MM.1S (cell line): ENCODE results near the gene MRTFA.

Experiments used
- DNase-seq: peaks from one replicate; pipeline ENCODE4 v3.0.0-alpha.2; 2015
- H2AFZ ChIP-seq: fragments of 300-600 bp; sonication (generic); 2 replicates; pipeline ENCODE4 v1.6.0; 2016; ENCODE audit warnings: antibody characterized with exemption, low read length
- H3F3A ChIP-seq: fragments of 300-600 bp; sonication (generic); 2 replicates; pipeline ENCODE4 v1.6.1; 2016; ENCODE audit warnings: mild to moderate bottlenecking, antibody characterized with exemption, low read length, moderate library complexity, mixed read lengths; ENCODE audit not compliant: insufficient read depth
- H3K27ac ChIP-seq: fragments of 300-600 bp; sonication (generic); 2 replicates; pipeline ENCODE4 v1.5.1; 2016; ENCODE audit warnings: mild to moderate bottlenecking, low read length
- H3K27me3 ChIP-seq: fragments of 300-600 bp; sonication (generic); replicated peaks from 2 replicates; pipeline ENCODE4 v1.6.0; 2016; ENCODE audit warnings: low read length; ENCODE audit not compliant: insufficient read depth
- H3K36me3 ChIP-seq: fragments of 300-600 bp; sonication (generic); replicated peaks from 2 replicates; pipeline ENCODE4 v1.6.1; 2016; ENCODE audit warnings: mild to moderate bottlenecking, low read length, mixed read lengths; ENCODE audit not compliant: insufficient read depth
- H3K4me1 ChIP-seq: fragments of 300-600 bp; sonication (generic); 2 replicates; pipeline ENCODE4 v1.6.1; 2016; ENCODE audit warnings: low read length, mixed read lengths
- H3K4me2 ChIP-seq: fragments of 300-600 bp; sonication (generic); 2 replicates; pipeline ENCODE4 v1.6.0; 2016; ENCODE audit warnings: low read depth, low read length
- H3K4me3 ChIP-seq: fragments of 300-600 bp; sonication (generic); 2 replicates; pipeline ENCODE4 v1.5.1; 2016; ENCODE audit warnings: low read length, mixed read lengths
- H3K79me2 ChIP-seq: fragments of 300-600 bp; sonication (generic); 2 replicates; pipeline ENCODE4 v1.6.1; 2016; ENCODE audit warnings: mixed run types, low read length, mixed read lengths
- H3K9ac ChIP-seq: fragments of 300-600 bp; sonication (generic); 2 replicates; pipeline ENCODE4 v1.6.1; 2016; ENCODE audit warnings: low read length, mixed read lengths
- H3K9me2 ChIP-seq: fragments of 300-600 bp; sonication (generic); replicated peaks from 2 replicates; pipeline ENCODE4 v1.6.1; 2016; ENCODE audit warnings: mild to moderate bottlenecking, low read length, mixed read lengths; ENCODE audit not compliant: insufficient read depth
- H3K9me3 ChIP-seq: fragments of 300-600 bp; sonication (generic); replicated peaks from 2 replicates; pipeline ENCODE4 v1.6.1; 2016; ENCODE audit warnings: mild to moderate bottlenecking, low read length, mixed read lengths; ENCODE audit not compliant: insufficient read depth
- H4K20me1 ChIP-seq: fragments of 300-600 bp; sonication (generic); 2 replicates; pipeline ENCODE4 v1.6.1; 2016; ENCODE audit warnings: mild to moderate bottlenecking, low read length, moderate library complexity, mixed read lengths; ENCODE audit not compliant: insufficient read depth
- CTCF ChIP-seq: fragments of 300-600 bp; sonication (generic); IDR thresholded peaks from 2 replicates; pipeline ENCODE4 v1.5.1; 2016; ENCODE audit warnings: antibody characterized with exemption, low read length, mixed read lengths
- EZH2 ChIP-seq: fragments of 300-600 bp; sonication (generic); optimal IDR thresholded peaks from 2 replicates; pipeline ENCODE3; 2017; ENCODE audit warnings: low read depth, mild to moderate bottlenecking, antibody characterized with exemption, low read length, mixed read lengths
- EZH2phosphoT487 ChIP-seq: fragments of 300-600 bp; sonication (generic); IDR thresholded peaks from 2 replicates; pipeline ENCODE4 v1.6.1; 2018; ENCODE audit warnings: antibody characterized with exemption, low read length

The MRTFA gene

GRCh38 chr22:40449676-40450035 lies 186.9 kb downstream of the MRTFA start:
- H3F3A ChIP-seq, result no peaks in the 10 kb centered on the region; the same call in 1 of the 2 replicates
- H3K27ac ChIP-seq, result no peak overlapping the region
- no peaks in the 10 kb centered on the region for H3K27me3 ChIP-seq
- no peak for DNase-seq
- no peaks in the 10 kb centered on the region for H3K36me3 ChIP-seq
- H3K4me3 ChIP-seq, result no peak overlapping the region
- peaks cover 8% of the 10 kb centered on the region; the same call in 1 of the 2 replicates for H3K79me2 ChIP-seq
- H3K4me1 ChIP-seq, result no peaks in the 10 kb centered on the region
- no peaks in the 10 kb centered on the region for H3K9me2 ChIP-seq
- no peak for TF ChIP-seq EZH2phosphoT487
- TF ChIP-seq EZH2, result no peak
- no peak for TF ChIP-seq CTCF
- no peaks in the 10 kb centered on the region for H3K9me3 ChIP-seq
- H2AFZ ChIP-seq, result no peak overlapping the region
- no peak overlapping the region for H3K4me2 ChIP-seq
- no peaks in the 10 kb centered on the region for H4K20me1 ChIP-seq
- H3K9ac ChIP-seq, result no peak overlapping the region

- Histone ChIP-seq H3K9me2 (no peaks in the 10 kb centered on the region), H3K4me3 (no peak overlapping the region), H3K27me3 (no peaks in the 10 kb centered on the region), H3K9me3 (no peaks in the 10 kb centered on the region), H3F3A (no peaks in the 10 kb centered on the region), H3K9ac (no peak overlapping the region), H3K79me2 (0 out of 2 replicates have a peak, but pooled peaks cover 6% of the 10 kb centered on the region), H3K27ac (no peak overlapping the region), H4K20me1 (no peaks in the 10 kb centered on the region), H3K36me3 (no peaks in the 10 kb centered on the region), H2AFZ (no peak overlapping the region), H3K4me1 (peaks cover 2% of the 10 kb centered on the region; the same call in 1 of the 2 replicates), H3K4me2 (no peak overlapping the region)
- no peak for TF ChIP-seq CTCF
- no peak for TF ChIP-seq EZH2phosphoT487
- no peak for TF ChIP-seq EZH2
- DNase-seq, result no peak
Measured at GRCh38 chr22:40446203-40446602, 190.3 kb downstream of the MRTFA start.

GRCh38 chr22:40444178-40444831 lies 192.2 kb downstream of the MRTFA start:
- Histone ChIP-seq H3K4me2 (no peak overlapping the region), H3K9me3 (no peaks in the 10 kb centered on the region), H3F3A (no peaks in the 10 kb centered on the region), H3K27me3 (no peaks in the 10 kb centered on the region), H3K79me2 (0 out of 2 replicates have a peak, but pooled peaks cover 10% of the 10 kb centered on the region), H4K20me1 (no peaks in the 10 kb centered on the region), H3K9me2 (no peaks in the 10 kb centered on the region), H3K4me3 (no peak overlapping the region), H3K27ac (no peak overlapping the region), H2AFZ (no peak overlapping the region), H3K9ac (no peak overlapping the region), H3K36me3 (no peaks in the 10 kb centered on the region), H3K4me1 (peaks cover 15% of the 10 kb centered on the region)
- no peak for TF ChIP-seq EZH2phosphoT487
- no peak for TF ChIP-seq EZH2
- no peak for TF ChIP-seq CTCF
- DNase-seq, result no peak
